WERI-Rb-1 (cell line): ENCODE data around the gene ACP3.
"Not testable (repeated sequence)": the region's sequence is repeated elsewhere in the genome, so short reads cannot be mapped to it uniquely, and the experiment has no call there.

Source experiments
- DNase-seq: peaks from one replicate; pipeline ENCODE4 v3.0.0-alpha.2; 2020
- H3K27ac ChIP-seq: fragments of 250-450 bp; sonication (Bioruptor Pico); 2 replicates; pipeline ENCODE4 v1.5.1; 2020; ENCODE audit warnings: mild to moderate bottlenecking, moderate library complexity
- H3K27me3 ChIP-seq: fragments of 250-450 bp; sonication (Bioruptor Pico); 2 replicates; pipeline ENCODE4 v1.5.1; 2021; ENCODE audit warnings: mild to moderate bottlenecking, low read depth, moderate library complexity; ENCODE audit not compliant: insufficient read depth, severe bottlenecking
- H3K36me3 ChIP-seq: fragments of 250-450 bp; sonication (Bioruptor Pico); 2 replicates; pipeline ENCODE4 v1.5.1; 2020; ENCODE audit warnings: mild to moderate bottlenecking, moderate library complexity
- H3K4me3 ChIP-seq: 2 replicates; pipeline ENCODE4 v1.5.1; 2011; ENCODE audit warnings: low read depth, mild to moderate bottlenecking, control low read depth, low read length
- H3K9me3 ChIP-seq: fragments of 250-450 bp; sonication (Bioruptor Pico); 2 replicates; pipeline ENCODE4 v1.5.1; 2021; ENCODE audit warnings: mild to moderate bottlenecking, moderate library complexity; ENCODE audit not compliant: severe bottlenecking
- CTCF ChIP-seq: IDR thresholded peaks from 2 replicates; pipeline ENCODE4 v1.5.1; 2011; ENCODE audit warnings: low read depth, mild to moderate bottlenecking, control low read depth, inconsistent platforms, low read length

The ACP3 gene

GRCh38 chr3:132290833-132291232, 26.4 kb upstream of the ACP3 start:
- Histone ChIP-seq H3K36me3 (no peaks in the 10 kb centered on the region), H3K27me3 (no peaks in the 10 kb centered on the region), H3K4me3 (no peak overlapping the region), H3K9me3 (no peaks in the 10 kb centered on the region), H3K27ac (no peak overlapping the region)
- DNase-seq: no peak
- TF ChIP-seq CTCF: no peak

- no peak for TF ChIP-seq CTCF
- Histone ChIP-seq H3K27ac (no peak overlapping the region), H3K27me3 (no peaks in the 10 kb centered on the region), H3K9me3 (no peaks in the 10 kb centered on the region), H3K36me3 (no peaks in the 10 kb centered on the region), H3K4me3 (no peak overlapping the region)
- no peak for DNase-seq
Observed at GRCh38 chr3:132292042-132292441, 25.2 kb upstream of the ACP3 start.

GRCh38 chr3:132293251-132293650, 24.0 kb upstream of the ACP3 start:
- DNase-seq: no peak
- no peaks in the 10 kb centered on the region for H3K9me3 ChIP-seq
- H3K36me3 ChIP-seq: no peaks in the 10 kb centered on the region
- no peaks in the 10 kb centered on the region for H3K27me3 ChIP-seq
- no peak overlapping the region for H3K27ac ChIP-seq
- no peak for TF ChIP-seq CTCF
- no peak overlapping the region for H3K4me3 ChIP-seq

GRCh38 chr3:132294906-132295305, 22.3 kb upstream of the ACP3 start:
- Histone ChIP-seq H3K4me3 (no peak overlapping the region), H3K27me3 (no peaks in the 10 kb centered on the region), H3K27ac (no peak overlapping the region), H3K9me3 (no peaks in the 10 kb centered on the region), H3K36me3 (no peaks in the 10 kb centered on the region)
- TF ChIP-seq CTCF: no peak
- DNase-seq: no peak

- DNase-seq: not testable (repeated sequence)
Observed at GRCh38 chr3:132303336-132304201, 13.6 kb upstream of the ACP3 start.

GRCh38 chr3:132304351-132304750, 12.9 kb upstream of the ACP3 start:
- not testable (repeated sequence) for H3K27me3 ChIP-seq, H3K9me3 ChIP-seq, H3K27ac ChIP-seq, H3K4me3 ChIP-seq, DNase-seq, H3K36me3 ChIP-seq

More at GRCh38 chr3:132303336-132304201, 13.6 kb upstream of the ACP3 start:
- H3K27me3 ChIP-seq, H3K27ac ChIP-seq, H3K36me3 ChIP-seq, H3K9me3 ChIP-seq, H3K4me3 ChIP-seq: not testable (repeated sequence)

- not testable (repeated sequence) for H3K36me3 ChIP-seq, H3K27ac ChIP-seq, H3K4me3 ChIP-seq, H3K27me3 ChIP-seq, DNase-seq, H3K9me3 ChIP-seq
Observed at GRCh38 chr3:132310057-132310456, 7.2 kb upstream of the ACP3 start.
